ENCODE results near the gene PFKM. TPM values are rescaled to one million over a fixed set of nuclear protein-coding genes. Genes with fewer than 3 reads are reported as not detected.

The PFKM gene
- 13.6 TPM for total RNA-seq
- polyA plus RNA-seq: 1 to 10 TPM; 4.6 to 6.4 (median 5.4) TPM

DNA sequence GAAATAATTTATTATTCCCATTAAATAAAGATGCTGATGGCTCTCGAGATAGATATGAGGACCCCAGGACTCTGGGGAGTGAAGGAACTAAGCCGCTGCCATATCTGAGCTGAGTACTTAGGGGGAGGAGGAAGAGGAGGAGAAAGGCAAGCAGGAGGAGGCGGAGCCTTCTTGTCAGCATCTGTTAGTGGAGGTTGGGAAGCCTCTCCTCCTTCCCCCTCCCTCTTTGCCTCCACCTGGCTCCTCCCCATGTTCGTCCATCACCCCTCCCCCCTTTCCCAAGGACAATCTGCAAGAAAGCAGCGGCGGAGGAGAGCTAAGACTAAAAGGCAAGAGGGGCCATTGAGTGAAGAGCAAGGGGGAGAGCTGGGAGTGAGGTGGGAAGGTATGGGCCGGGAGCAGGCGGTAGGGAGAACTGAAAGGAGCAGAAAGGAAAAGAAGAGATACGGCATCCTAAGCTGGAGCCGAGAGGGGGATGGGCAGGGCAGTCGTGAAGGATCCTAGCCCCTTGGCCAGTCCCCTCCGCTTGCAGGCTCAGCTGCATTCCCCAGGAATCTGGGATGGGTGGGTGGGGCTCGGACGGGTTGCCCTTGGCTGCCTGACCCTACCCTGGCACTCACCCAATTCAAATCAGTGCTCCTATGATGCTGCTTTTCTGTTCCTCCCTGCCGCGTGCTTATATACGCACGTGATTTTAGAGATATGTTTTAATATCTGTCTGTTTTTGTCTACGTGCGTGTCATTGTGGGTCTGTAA lies at the start of gene PFKM:
Gene PFKM, plus strand, starts transcription at position 287 of the 756 bp plus-strand sequence. CDS start 3,411 bp downstream, outside the sequence.
- Mint-ChIP-seq H3K4me1 (peaks cover 18 to 28% (median 18%) of the 10 kb centered on the region in 4 donors), H3K27me3 (peaks cover 18% of the 10 kb centered on the region), H3K27ac (peak within 1 kb of the TSS; percentile 82 to 92 (median 84)), H3K36me3 (peaks cover 7% of the 10 kb centered on the region), H3K4me3 (peak within 1 kb of the TSS; percentile 88 to 98 (median 98)), H3K9me3 (peaks cover 0 to 2% (median 0%) of the 10 kb centered on the region in 7 donors)
- DNase-seq (peak; percentile 47 to 92 (median 58)), ATAC-seq (ENCODE audit: low read depth in 2 of 2) (peak; percentile 95 to 96)
- Histone ChIP-seq H3K9me3 (ENCODE audit: control insufficient read depth in 2 of 2, low read length in 2 of 2) (no peaks in the 10 kb centered on the region), H3K4me1 (ENCODE audit: control insufficient read depth, insufficient read depth, low read length, poor library complexity, severe bottlenecking) (peaks cover 9% of the 10 kb centered on the region), H3K36me3 (ENCODE audit: control insufficient read depth, insufficient read depth, low read length) (peaks cover 4% of the 10 kb centered on the region), H3K27me3 (ENCODE audit: control insufficient read depth, insufficient read depth, low read length) (peaks cover 3% of the 10 kb centered on the region), H3K27ac (ENCODE audit: insufficient read depth, low read length, poor library complexity, severe bottlenecking) (no peak within 1 kb of the TSS), H3K4me3 (ENCODE audit: low read depth, low read length) (peak within 1 kb of the TSS; percentile 77)

DNA sequence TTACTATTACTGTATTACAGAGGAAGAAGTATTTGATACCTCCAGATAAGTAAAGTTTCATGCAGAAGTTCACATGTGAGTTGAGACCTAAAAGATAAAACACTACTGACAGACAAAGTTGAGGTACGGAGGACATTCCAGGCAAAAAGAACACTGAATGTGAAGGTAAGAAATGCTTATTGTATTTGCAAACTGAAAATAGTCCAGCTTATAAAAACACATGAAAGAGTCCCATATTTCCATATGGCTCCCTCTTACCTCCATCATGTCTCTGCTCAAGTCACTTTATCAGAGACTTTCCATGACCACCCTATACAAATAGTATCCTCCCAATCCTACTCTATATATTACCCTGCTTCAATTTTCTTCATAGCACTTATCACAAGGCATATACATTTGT lies 49.1 kb upstream of the PFKM start:
- no peak overlapping the region for H3K27ac Mint-ChIP-seq
- H3K36me3 ChIP-seq (ENCODE audit: control insufficient read depth, insufficient read depth, low read length): peaks cover 79% of the 10 kb centered on the region
- H3K9me3 ChIP-seq (ENCODE audit: control insufficient read depth in 2 of 2, low read length in 2 of 2): no peaks in the 10 kb centered on the region
- no peaks in the 10 kb centered on the region for H3K9me3 Mint-ChIP-seq
- ATAC-seq (ENCODE audit: low read depth in 2 of 2) (no peak), DNase-seq (no peak)
- H3K4me3 Mint-ChIP-seq: no peak overlapping the region
- no peaks in the 10 kb centered on the region for H3K4me1 ChIP-seq (ENCODE audit: control insufficient read depth, insufficient read depth, low read length, poor library complexity, severe bottlenecking)
- peaks cover 0 to 5% (median 2%) of the 10 kb centered on the region in 4 donors for H3K4me1 Mint-ChIP-seq
- H3K4me3 ChIP-seq (ENCODE audit: low read depth, low read length): no peak overlapping the region
- no peaks in the 10 kb centered on the region for H3K27me3 Mint-ChIP-seq
- H3K36me3 Mint-ChIP-seq: peaks cover 50% of the 10 kb centered on the region
- no peaks in the 10 kb centered on the region for H3K27me3 ChIP-seq (ENCODE audit: control insufficient read depth, insufficient read depth, low read length)
- no peak overlapping the region for H3K27ac ChIP-seq (ENCODE audit: insufficient read depth, low read length, poor library complexity, severe bottlenecking)

GRCh38 chr12:48070731-48071130 lies 48.4 kb upstream of the PFKM start:
- no peaks in the 10 kb centered on the region for H3K27me3 ChIP-seq (ENCODE audit: control insufficient read depth, insufficient read depth, low read length)
- ATAC-seq (ENCODE audit: low read depth in 2 of 2) (no peak), DNase-seq (no peak)
- H3K9me3 ChIP-seq (ENCODE audit: control insufficient read depth in 2 of 2, low read length in 2 of 2): no peaks in the 10 kb centered on the region
- H3K27ac ChIP-seq (ENCODE audit: insufficient read depth, low read length, poor library complexity, severe bottlenecking): no peak overlapping the region
- peaks cover 73% of the 10 kb centered on the region for H3K36me3 ChIP-seq (ENCODE audit: control insufficient read depth, insufficient read depth, low read length)
- no peaks in the 10 kb centered on the region for H3K9me3 Mint-ChIP-seq
- peak overlapping the region in 1 of 3 donors; percentile 28 for H3K27ac Mint-ChIP-seq
- peaks cover 44% of the 10 kb centered on the region for H3K36me3 Mint-ChIP-seq
- H3K4me3 Mint-ChIP-seq: no peak overlapping the region
- H3K4me3 ChIP-seq (ENCODE audit: low read depth, low read length): no peak overlapping the region
- H3K4me1 ChIP-seq (ENCODE audit: control insufficient read depth, insufficient read depth, low read length, poor library complexity, severe bottlenecking): no peaks in the 10 kb centered on the region
- no peaks in the 10 kb centered on the region for H3K27me3 Mint-ChIP-seq
- H3K4me1 Mint-ChIP-seq: peaks cover 0 to 5% (median 4%) of the 10 kb centered on the region in 4 donors

DNA sequence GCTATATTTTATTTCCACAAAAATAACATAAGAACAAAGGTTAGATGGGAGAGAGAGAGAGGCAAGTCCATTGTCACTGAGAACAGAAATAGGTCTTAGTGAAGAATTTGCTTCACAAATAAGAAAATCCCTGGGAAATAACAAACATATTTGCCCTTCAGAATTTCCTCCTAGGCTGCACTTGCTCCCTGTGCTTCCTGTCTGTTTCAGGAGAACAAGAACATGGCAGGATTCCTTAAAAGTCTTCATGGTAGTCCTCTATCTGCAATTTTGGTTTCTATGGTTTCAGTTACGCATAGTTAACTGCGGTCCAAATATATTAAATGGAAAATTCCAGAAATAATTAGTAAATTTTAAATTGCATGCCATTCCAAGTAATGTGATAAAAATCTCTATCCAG lies 47.4 kb upstream of the PFKM start:
- ATAC-seq (ENCODE audit: low read depth in 2 of 2) (no peak), DNase-seq (no peak)
- no peaks in the 10 kb centered on the region for H3K27me3 ChIP-seq (ENCODE audit: control insufficient read depth, insufficient read depth, low read length)
- Mint-ChIP-seq H3K9me3 (no peaks in the 10 kb centered on the region), H3K4me3 (no peak overlapping the region), H3K36me3 (peaks cover 43% of the 10 kb centered on the region), H3K27me3 (no peaks in the 10 kb centered on the region), H3K27ac (no peak overlapping the region), H3K4me1 (peaks cover 0 to 5% (median 4%) of the 10 kb centered on the region in 4 donors)
- H3K27ac ChIP-seq (ENCODE audit: insufficient read depth, low read length, poor library complexity, severe bottlenecking): no peak overlapping the region
- no peak overlapping the region for H3K4me3 ChIP-seq (ENCODE audit: low read depth, low read length)
- no peaks in the 10 kb centered on the region for H3K4me1 ChIP-seq (ENCODE audit: control insufficient read depth, insufficient read depth, low read length, poor library complexity, severe bottlenecking)
- no peaks in the 10 kb centered on the region for H3K9me3 ChIP-seq (ENCODE audit: control insufficient read depth in 2 of 2, low read length in 2 of 2)
- peaks cover 68% of the 10 kb centered on the region for H3K36me3 ChIP-seq (ENCODE audit: control insufficient read depth, insufficient read depth, low read length)

DNA sequence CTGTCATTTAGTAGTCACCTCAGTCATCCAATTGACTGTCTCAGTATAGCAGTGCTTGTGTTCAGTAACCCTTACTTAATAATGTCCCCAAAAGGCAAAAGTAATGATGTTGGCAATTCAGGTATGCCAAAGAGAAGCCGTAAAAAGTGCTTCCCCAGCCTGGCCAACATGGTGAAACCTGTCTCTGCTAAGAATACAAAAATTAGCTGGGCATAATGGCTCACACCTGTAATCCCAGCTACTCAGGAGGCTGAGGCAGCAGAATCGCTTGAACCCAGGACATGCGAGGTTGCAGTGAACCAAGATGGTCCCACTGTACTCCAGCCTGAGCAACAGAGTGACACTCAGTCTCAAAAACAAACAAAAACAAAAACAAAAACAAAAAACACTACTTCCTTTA lies 46.9 kb upstream of the PFKM start:
- no peaks in the 10 kb centered on the region for H3K4me1 ChIP-seq (ENCODE audit: control insufficient read depth, insufficient read depth, low read length, poor library complexity, severe bottlenecking)
- no peaks in the 10 kb centered on the region for H3K27me3 ChIP-seq (ENCODE audit: control insufficient read depth, insufficient read depth, low read length)
- no peaks in the 10 kb centered on the region for H3K9me3 ChIP-seq (ENCODE audit: control insufficient read depth in 2 of 2, low read length in 2 of 2)
- Mint-ChIP-seq H3K4me1 (peaks cover 0 to 10% (median 4%) of the 10 kb centered on the region in 4 donors), H3K4me3 (no peak overlapping the region), H3K27me3 (no peaks in the 10 kb centered on the region), H3K27ac (no peak overlapping the region), H3K36me3 (peaks cover 43% of the 10 kb centered on the region), H3K9me3 (no peaks in the 10 kb centered on the region)
- no peak overlapping the region for H3K4me3 ChIP-seq (ENCODE audit: low read depth, low read length)
- DNase-seq: no peak
- ATAC-seq (ENCODE audit: low read depth in 2 of 2): no peak
- peaks cover 64% of the 10 kb centered on the region for H3K36me3 ChIP-seq (ENCODE audit: control insufficient read depth, insufficient read depth, low read length)
- no peak overlapping the region for H3K27ac ChIP-seq (ENCODE audit: insufficient read depth, low read length, poor library complexity, severe bottlenecking)

- Histone ChIP-seq H3K36me3 (ENCODE audit: control insufficient read depth, insufficient read depth, low read length) (peaks cover 60% of the 10 kb centered on the region), H3K4me1 (ENCODE audit: control insufficient read depth, insufficient read depth, low read length, poor library complexity, severe bottlenecking) (no peaks in the 10 kb centered on the region), H3K27ac (ENCODE audit: insufficient read depth, low read length, poor library complexity, severe bottlenecking) (no peak overlapping the region), H3K9me3 (ENCODE audit: control insufficient read depth in 2 of 2, low read length in 2 of 2) (no peaks in the 10 kb centered on the region), H3K4me3 (ENCODE audit: low read depth, low read length) (no peak overlapping the region), H3K27me3 (ENCODE audit: control insufficient read depth, insufficient read depth, low read length) (no peaks in the 10 kb centered on the region)
- Mint-ChIP-seq H3K4me1 (peaks cover 0 to 10% (median 2%) of the 10 kb centered on the region in 4 donors), H3K36me3 (peaks cover 39% of the 10 kb centered on the region), H3K9me3 (peaks cover 0 to 2% (median 0%) of the 10 kb centered on the region in 7 donors), H3K27me3 (no peaks in the 10 kb centered on the region), H3K4me3 (no peak overlapping the region), H3K27ac (no peak overlapping the region)
- ATAC-seq (ENCODE audit: low read depth in 2 of 2) (no peak), DNase-seq (no peak)
Observed at GRCh38 chr12:48074266-48074665, 44.9 kb upstream of the PFKM start.

DNA sequence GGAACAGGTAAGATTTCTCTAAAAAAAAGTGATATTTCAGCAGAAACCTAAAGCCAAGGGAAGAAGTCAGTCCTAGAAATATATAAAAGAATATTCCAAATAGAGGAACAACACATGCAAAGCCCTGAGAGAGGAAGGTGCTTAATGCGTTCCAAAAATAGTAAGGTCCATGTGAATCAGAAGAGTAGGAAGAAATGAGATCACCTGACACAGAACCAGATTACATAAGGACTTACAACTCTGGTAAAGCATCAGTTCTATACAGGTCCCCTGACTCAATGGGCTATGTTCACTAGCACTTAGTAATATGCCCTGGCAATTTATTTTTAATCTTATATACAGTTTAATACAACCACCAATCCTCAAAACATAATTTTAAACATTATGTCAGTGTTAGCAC lies 43.3 kb upstream of the PFKM start:
- peaks cover 60% of the 10 kb centered on the region for H3K36me3 ChIP-seq (ENCODE audit: control insufficient read depth, insufficient read depth, low read length)
- Mint-ChIP-seq H3K27ac (no peak overlapping the region), H3K36me3 (peaks cover 31% of the 10 kb centered on the region), H3K27me3 (no peaks in the 10 kb centered on the region), H3K4me3 (no peak overlapping the region), H3K4me1 (peaks cover 0 to 10% (median 2%) of the 10 kb centered on the region in 4 donors), H3K9me3 (peaks cover 0 to 2% (median 0%) of the 10 kb centered on the region in 7 donors)
- ATAC-seq (ENCODE audit: low read depth in 2 of 2) (no peak), DNase-seq (no peak)
- no peaks in the 10 kb centered on the region for H3K4me1 ChIP-seq (ENCODE audit: control insufficient read depth, insufficient read depth, low read length, poor library complexity, severe bottlenecking)
- H3K27ac ChIP-seq (ENCODE audit: insufficient read depth, low read length, poor library complexity, severe bottlenecking): no peak overlapping the region
- no peaks in the 10 kb centered on the region for H3K9me3 ChIP-seq (ENCODE audit: control insufficient read depth in 2 of 2, low read length in 2 of 2)
- no peaks in the 10 kb centered on the region for H3K27me3 ChIP-seq (ENCODE audit: control insufficient read depth, insufficient read depth, low read length)
- H3K4me3 ChIP-seq (ENCODE audit: low read depth, low read length): no peak overlapping the region

DNA sequence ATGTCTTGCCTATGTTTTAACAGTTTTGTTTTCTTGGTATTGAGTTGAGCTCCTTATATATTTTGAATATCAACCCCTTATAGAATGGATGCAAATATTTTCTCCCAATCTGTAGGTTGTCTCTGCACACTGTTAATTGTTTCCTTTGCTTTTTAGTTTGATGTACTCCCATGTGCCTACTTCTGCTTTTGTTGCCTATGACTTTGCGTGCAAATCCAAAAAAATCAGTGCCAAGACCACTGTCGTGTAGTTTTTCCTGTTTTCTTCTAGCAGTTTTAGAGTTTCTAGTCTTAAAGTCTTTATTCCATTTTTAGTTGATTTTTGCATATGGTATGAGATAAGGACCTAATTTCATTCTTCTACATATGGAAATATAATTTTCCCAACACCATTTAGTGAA lies 42.1 kb upstream of the PFKM start:
- no peak overlapping the region for H3K27ac Mint-ChIP-seq
- DNase-seq: no peak

More for the DNA sequence above, 42.1 kb upstream of the PFKM start:
- H3K36me3 Mint-ChIP-seq: peaks cover 31% of the 10 kb centered on the region
- Histone ChIP-seq H3K4me3 (ENCODE audit: low read depth, low read length) (no peak overlapping the region), H3K36me3 (ENCODE audit: control insufficient read depth, insufficient read depth, low read length) (peaks cover 52% of the 10 kb centered on the region), H3K4me1 (ENCODE audit: control insufficient read depth, insufficient read depth, low read length, poor library complexity, severe bottlenecking) (no peaks in the 10 kb centered on the region), H3K27ac (ENCODE audit: insufficient read depth, low read length, poor library complexity, severe bottlenecking) (no peak overlapping the region), H3K9me3 (ENCODE audit: control insufficient read depth in 2 of 2, low read length in 2 of 2) (no peaks in the 10 kb centered on the region), H3K27me3 (ENCODE audit: control insufficient read depth, insufficient read depth, low read length) (no peaks in the 10 kb centered on the region)
- H3K27me3 Mint-ChIP-seq: no peaks in the 10 kb centered on the region
- no peak for ATAC-seq (ENCODE audit: low read depth in 2 of 2)
- peaks cover 0 to 2% (median 0%) of the 10 kb centered on the region in 7 donors for H3K9me3 Mint-ChIP-seq
- peaks cover 0 to 10% (median 2%) of the 10 kb centered on the region in 4 donors for H3K4me1 Mint-ChIP-seq
- H3K4me3 Mint-ChIP-seq: no peak overlapping the region

Measured in CD4-positive, CD25-positive, alpha-beta regulatory T cell (primary cell).